ENCODE measurements around the gene FAM135A.
A peak's percentile ranks its signal among the peaks of the same experiment; 100 is the strongest.
"Not testable (repeated sequence)": the region's sequence is repeated elsewhere in the genome, so short reads cannot be mapped to it uniquely, and the experiment has no call there.

The FAM135A gene

GRCh38 chr6:70395301-70395672 is 18.0 kb upstream of the FAM135A start:
- no peak for FAIRE-seq

GRCh38 chr6:70396163-70396562 is 17.1 kb upstream of the FAM135A start:
- no peak for FAIRE-seq
- no peak for DNase-seq (ENCODE audit: insufficient read length, low spot score)

More at GRCh38 chr6:70395301-70395672, 18.0 kb upstream of the FAM135A start:
- DNase-seq (ENCODE audit: insufficient read length, low spot score): no peak

- FAIRE-seq (no peak), DNase-seq (ENCODE audit: insufficient read length, low spot score) (no peak)
Observed at GRCh38 chr6:70396796-70397729, 16.2 kb upstream of the FAM135A start.

GRCh38 chr6:70398783-70399728 is 14.3 kb upstream of the FAM135A start:
- FAIRE-seq (no peak), DNase-seq (ENCODE audit: insufficient read length, low spot score) (peak; percentile 12)

DNA sequence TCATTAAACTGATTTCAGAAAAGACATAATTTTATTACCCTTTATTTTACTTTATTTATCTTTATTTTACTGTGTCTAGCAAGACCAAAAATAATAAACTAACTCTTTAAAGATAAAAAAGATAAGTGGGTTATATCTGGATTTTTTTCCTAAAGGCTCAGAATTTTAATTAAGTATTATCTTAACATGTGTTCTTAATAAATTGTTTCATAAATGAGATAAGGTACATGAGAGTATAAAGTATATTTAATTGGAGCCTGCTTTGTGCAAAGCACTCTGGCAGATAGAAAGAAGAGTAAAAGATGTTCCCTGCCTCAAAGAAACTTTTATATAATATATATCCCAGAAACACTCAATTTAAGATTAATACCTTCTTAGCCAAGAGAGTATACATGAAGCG is 8.7 kb upstream of the FAM135A start:
- DNase-seq (ENCODE audit: insufficient read length, low spot score): no peak
- no peak for FAIRE-seq

DNA sequence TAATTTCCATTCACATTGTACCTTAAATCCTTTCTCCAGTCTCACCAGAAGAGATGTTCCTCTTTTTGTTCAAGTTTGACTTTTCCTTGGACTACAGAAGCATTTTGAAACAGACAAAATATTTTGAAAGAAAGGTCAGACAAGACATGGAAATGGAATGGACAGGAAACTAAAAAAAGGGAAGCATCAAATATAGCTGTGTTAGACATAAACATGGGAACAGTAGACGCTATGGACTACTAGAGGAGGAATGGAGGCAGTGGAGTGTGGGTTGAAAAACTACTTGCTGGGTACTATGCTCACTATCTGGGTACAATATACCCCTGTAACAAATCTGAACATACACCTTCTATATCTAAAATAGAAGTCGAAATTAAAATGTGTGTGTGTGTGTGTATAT is 4.1 kb upstream of the FAM135A start:
- no peak for DNase-seq (ENCODE audit: insufficient read length, low spot score)
- no peak for FAIRE-seq

- FAIRE-seq: no peak
- no peak for DNase-seq (ENCODE audit: insufficient read length, low spot score)
Observed at GRCh38 chr6:70411542-70412251, 1.6 kb upstream of the FAM135A start.

DNA sequence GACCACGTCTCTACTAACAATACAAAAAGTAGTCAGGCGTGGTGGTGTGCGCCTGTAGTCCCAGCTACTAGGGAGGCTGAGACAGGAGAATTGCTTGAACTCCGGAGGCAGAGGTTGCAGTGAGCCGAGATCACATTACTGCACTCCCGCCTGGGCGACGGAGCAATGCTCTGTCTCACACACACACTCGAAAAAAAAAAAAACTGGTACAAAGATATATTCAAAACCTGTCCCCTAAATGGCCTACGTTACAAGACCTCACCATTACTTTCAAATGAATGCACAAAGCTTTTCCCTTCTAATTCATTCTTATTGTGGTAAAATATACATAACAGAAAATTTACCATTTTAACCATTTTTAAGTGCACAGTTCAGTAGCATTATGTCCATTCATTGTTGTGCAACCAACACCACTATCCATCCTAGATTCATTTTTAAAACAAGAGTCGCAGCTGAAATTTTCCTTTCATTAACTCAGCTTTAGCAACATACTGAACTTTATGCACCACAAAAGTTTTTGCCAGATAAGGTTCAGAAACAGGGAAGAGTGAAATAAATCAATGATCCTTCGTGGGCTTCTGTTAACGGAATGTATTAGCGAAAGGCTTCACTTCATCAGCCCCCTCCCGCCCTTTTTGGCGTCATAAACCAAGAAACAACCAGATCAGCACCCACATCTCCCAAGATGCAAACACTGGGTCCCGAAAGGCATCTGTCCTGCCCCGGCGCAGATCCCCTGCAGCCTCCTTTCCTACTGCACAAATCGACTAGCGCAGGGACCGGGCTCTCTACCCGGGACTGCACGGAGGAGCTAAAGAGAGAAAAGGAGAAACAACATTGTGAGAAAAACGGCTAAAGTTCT is 825 bp upstream of the FAM135A start:
- no peak for FAIRE-seq
- no peak for DNase-seq (ENCODE audit: insufficient read length, low spot score)

GRCh38 chr6:70413992-70414494 is 735 bp downstream of the FAM135A start:
- DNase-seq (ENCODE audit: insufficient read length, low spot score) (peak; percentile 12), FAIRE-seq (no peak)

GRCh38 chr6:70414813-70415212 is 1.5 kb downstream of the FAM135A start:
- no peak for DNase-seq (ENCODE audit: insufficient read length, low spot score)

DNA sequence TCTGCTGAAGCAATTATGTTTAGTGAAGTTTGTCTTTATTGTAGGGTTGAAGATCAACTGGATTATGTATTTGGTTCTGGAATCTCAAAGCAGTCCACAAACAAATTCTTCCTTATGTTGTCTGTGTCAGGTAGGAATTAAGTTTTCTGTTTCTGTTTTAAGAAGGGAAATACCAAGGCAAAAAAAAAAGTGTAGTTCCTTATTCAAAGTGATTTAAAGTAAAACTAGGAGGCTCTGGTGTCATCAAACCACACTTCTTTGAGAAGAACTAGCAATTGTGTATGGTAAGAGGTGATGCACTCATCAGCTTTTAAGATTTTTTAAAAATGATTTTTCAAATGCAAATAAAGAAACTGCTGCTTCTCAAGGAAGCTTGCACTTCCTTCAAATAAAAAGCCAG is 1.9 kb downstream of the FAM135A start:
- no peak for FAIRE-seq
- DNase-seq (ENCODE audit: insufficient read length, low spot score): no peak

More at GRCh38 chr6:70414813-70415212, 1.5 kb downstream of the FAM135A start:
- no peak for FAIRE-seq

DNA sequence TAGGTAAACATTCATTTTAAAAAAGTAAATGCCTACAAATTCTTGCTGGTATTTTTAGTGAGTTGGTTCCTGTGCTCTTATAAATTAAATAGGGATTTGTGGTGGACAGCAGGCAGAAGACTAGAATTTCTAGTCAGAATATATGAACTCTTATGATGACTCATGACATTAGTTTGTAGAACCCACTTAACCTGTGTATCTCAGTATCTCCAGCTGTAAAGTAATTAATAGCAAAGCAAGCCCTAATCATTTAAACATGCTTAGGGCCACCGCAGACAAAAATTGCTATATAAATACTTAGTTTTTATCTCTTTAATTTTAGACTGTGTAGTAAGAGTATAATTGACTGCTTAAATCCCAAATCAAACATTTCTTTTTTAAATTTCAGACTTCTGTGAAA is 2.4 kb downstream of the FAM135A start:
- no peak for FAIRE-seq

DNA sequence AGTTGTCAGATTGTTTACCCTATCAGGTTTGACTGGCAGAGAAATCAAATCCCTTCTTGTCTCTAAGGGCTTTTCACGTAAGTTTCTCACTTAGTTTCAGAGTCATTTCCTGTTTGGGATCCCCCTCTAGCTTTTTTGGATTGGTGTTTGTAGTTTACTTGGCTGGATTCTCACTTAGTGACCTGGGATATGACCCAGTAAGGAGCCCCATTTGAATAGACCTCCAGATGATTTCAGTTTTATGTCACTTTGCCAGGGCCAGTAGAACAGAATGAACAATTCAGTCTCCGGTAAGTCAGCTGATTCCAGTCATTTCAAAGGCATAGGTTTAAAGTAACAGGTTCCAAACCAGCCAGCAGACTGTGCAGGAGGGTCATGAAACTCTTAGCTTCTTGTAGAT is 8.2 kb downstream of the FAM135A start:
- no peak for FAIRE-seq
- no peak for DNase-seq (ENCODE audit: insufficient read length, low spot score)

More for the DNA sequence above, 2.4 kb downstream of the FAM135A start:
- no peak for DNase-seq (ENCODE audit: insufficient read length, low spot score)

GRCh38 chr6:70423189-70424134 is 10.2 kb downstream of the FAM135A start:
- FAIRE-seq: no peak
- DNase-seq (ENCODE audit: insufficient read length, low spot score): no peak

GRCh38 chr6:70424291-70424690 is 11.0 kb downstream of the FAM135A start:
- FAIRE-seq: no peak
- no peak for DNase-seq (ENCODE audit: insufficient read length, low spot score)

DNA sequence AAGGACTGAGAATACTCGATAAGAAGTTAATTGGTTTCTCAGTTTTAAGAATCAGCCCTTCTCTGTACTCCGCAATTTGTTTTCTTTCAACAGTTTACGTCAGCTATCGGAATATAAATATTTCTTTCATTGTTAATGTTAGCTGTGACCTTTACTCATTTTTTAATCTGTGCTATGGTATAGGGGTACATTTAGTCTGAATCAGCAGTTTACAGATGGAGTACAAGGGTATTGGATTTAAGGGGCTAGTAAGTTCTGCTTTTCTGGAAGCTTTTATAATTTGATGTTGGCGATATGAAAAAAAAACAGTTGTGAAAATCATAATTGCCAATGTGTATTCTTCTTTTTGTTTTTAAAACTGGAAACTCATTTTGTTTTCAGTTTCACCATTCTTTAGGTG is 23.0 kb downstream of the FAM135A start:
- no peak for DNase-seq (ENCODE audit: insufficient read length, low spot score)
- FAIRE-seq: no peak

DNA sequence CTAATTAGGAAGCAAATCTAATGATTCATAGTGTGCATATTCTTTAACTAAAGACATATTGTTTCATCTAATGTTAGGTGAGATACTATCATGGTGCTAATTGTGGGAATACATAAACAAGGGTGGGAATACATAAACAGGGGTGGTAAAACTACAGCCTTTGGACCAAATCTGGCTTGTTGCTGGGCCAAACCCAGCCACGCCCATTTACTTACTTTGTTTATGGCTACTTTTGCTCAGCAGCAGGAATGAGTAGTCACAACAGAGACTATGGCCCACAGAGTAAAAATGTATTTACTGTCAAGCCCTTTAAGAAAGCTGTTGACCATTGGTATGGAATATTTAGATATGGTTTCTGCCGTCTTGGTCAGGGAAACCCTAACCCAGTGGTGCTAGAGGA is 31.7 kb downstream of the FAM135A start:
- DNase-seq (ENCODE audit: insufficient read length, low spot score) (no peak), FAIRE-seq (no peak)

- DNase-seq (ENCODE audit: insufficient read length, low spot score); FAIRE-seq: not testable (repeated sequence)
Observed at GRCh38 chr6:70447343-70448070, 34.2 kb downstream of the FAM135A start.
